Measurements from ENCODE around the gene OR8B3.
A peak's percentile ranks its signal among the peaks of the same experiment; 100 is the strongest.

Gene OR8B3

DNA sequence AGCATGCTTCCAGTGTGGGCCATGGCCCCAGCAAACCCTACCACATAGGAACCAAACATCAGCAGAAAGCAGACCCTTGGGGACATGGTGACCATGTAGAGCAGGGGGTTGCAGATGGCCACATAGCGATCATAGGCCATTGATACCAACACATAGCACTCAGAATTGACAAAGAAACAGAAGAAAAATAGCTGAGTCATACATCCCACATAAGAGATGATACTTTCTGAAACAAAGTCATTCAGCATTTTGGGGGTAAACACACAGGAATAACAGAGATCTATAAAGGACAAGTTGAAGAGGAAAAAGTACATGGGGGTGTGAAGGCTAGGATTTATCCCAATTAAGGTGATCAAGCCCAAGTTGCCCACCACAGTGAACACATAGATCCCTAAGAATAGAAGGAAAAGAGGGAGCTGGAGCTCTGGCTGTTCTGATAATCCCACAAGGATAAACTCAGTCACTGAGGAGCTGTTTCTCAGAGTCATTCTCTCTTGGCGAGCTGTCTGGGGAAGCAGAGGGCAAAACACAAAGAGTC lies 25.6 kb upstream of the OR8B3 start, which contains the start of gene OR8B4 (continued):
- no peak for TF ChIP-seq ZNF548 (tag by site-specific recombination; IDR thresholded peaks at IDR 0.05)
- TF ChIP-seq, protein P1, sequence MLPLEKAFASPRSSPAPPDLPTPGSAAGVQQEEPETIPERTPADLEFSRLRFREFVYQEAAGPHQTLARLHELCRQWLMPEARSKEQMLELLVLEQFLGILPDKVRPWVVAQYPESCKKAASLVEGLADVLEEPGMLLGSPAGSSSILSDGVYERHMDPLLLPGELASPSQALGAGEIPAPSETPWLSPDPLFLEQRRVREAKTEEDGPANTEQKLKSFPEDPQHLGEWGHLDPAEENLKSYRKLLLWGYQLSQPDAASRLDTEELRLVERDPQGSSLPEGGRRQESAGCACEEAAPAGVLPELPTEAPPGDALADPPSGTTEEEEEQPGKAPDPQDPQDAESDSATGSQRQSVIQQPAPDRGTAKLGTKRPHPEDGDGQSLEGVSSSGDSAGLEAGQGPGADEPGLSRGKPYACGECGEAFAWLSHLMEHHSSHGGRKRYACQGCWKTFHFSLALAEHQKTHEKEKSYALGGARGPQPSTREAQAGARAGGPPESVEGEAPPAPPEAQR (tag by site-specific recombination; IDR thresholded peaks at IDR 0.05), result no peak
- TF ChIP-seq, protein P2, sequence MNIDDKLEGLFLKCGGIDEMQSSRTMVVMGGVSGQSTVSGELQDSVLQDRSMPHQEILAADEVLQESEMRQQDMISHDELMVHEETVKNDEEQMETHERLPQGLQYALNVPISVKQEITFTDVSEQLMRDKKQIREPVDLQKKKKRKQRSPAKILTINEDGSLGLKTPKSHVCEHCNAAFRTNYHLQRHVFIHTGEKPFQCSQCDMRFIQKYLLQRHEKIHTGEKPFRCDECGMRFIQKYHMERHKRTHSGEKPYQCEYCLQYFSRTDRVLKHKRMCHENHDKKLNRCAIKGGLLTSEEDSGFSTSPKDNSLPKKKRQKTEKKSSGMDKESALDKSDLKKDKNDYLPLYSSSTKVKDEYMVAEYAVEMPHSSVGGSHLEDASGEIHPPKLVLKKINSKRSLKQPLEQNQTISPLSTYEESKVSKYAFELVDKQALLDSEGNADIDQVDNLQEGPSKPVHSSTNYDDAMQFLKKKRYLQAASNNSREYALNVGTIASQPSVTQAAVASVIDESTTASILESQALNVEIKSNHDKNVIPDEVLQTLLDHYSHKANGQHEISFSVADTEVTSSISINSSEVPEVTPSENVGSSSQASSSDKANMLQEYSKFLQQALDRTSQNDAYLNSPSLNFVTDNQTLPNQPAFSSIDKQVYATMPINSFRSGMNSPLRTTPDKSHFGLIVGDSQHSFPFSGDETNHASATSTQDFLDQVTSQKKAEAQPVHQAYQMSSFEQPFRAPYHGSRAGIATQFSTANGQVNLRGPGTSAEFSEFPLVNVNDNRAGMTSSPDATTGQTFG (tag by site-specific recombination; IDR thresholded peaks at IDR 0.05; ENCODE audit: borderline replicate concordance), result no peak

DNA sequence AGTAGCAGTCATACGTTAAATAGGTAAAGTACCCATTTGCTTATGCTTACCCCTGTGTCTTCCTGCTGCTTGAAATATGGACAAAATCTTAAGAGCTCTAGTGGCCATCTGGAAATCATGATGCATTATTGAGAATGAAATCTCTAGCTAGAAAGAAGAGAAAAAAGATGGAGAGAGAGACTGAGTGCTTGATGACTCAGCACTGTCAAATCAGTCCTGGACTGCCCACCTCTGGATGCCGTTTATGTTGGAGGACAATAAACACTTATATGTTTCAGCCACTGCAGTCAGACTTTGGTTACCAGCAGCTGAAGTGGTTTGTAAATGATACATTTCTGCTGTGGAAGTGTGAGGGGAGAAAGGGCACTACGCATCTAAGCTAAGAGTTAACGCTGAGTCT lies 22.2 kb upstream of the OR8B3 start:
- no peaks in the 10 kb centered on the region for H3K9me3 ChIP-seq (ENCODE audit: control insufficient read depth, insufficient read depth, low read depth, low read length)
- no peak overlapping the region for H3K4me3 ChIP-seq (ENCODE audit: low read depth, low read length)
- CTCF ChIA-PET, result interaction anchor here (0.9 to 1.4 kb wide), 2 partner anchors 19 to 26 kb away, joined by 3 to 6 read pairs; no protein-coding TSS in a partner anchor
- H3K4me1 ChIP-seq (ENCODE audit: control insufficient read depth, insufficient read depth, low read length), result no peaks in the 10 kb centered on the region
- H3K27ac ChIP-seq (ENCODE audit: extremely low read depth, low read depth, low read length), result no peak overlapping the region
- POLR2A ChIA-PET, result no interaction called here
- TF ChIP-seq ZNF571 (tag by site-specific recombination; IDR thresholded peaks at IDR 0.05), result no peak
- TF ChIP-seq SCRT2 (tag by site-specific recombination; IDR thresholded peaks at IDR 0.05), result no peak
- no peak for TF ChIP-seq SP7 (tag by site-specific recombination; IDR thresholded peaks at IDR 0.05)
- no peak for TF ChIP-seq ZNF112 (tag by site-specific recombination; IDR thresholded peaks at IDR 0.05)
- no peak for TF ChIP-seq ZNF701 (tag by site-specific recombination; IDR thresholded peaks at IDR 0.05)
- TF ChIP-seq MYNN (tag by site-specific recombination; IDR thresholded peaks at IDR 0.05; ENCODE audit: borderline replicate concordance), result no peak
- TF ChIP-seq, protein P3, sequence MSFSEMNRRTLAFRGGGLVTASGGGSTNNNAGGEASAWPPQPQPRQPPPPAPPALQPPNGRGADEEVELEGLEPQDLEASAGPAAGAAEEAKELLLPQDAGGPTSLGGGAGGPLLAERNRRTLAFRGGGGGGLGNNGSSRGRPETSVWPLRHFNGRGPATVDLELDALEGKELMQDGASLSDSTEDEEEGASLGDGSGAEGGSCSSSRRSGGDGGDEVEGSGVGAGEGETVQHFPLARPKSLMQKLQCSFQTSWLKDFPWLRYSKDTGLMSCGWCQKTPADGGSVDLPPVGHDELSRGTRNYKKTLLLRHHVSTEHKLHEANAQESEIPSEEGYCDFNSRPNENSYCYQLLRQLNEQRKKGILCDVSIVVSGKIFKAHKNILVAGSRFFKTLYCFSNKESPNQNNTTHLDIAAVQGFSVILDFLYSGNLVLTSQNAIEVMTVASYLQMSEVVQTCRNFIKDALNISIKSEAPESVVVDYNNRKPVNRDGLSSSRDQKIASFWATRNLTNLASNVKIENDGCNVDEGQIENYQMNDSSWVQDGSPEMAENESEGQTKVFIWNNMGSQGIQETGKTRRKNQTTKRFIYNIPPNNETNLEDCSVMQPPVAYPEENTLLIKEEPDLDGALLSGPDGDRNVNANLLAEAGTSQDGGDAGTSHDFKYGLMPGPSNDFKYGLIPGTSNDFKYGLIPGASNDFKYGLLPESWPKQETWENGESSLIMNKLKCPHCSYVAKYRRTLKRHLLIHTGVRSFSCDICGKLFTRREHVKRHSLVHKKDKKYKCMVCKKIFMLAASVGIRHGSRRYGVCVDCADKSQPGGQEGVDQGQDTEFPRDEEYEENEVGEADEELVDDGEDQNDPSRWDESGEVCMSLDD (tag by site-specific recombination; IDR thresholded peaks at IDR 0.05), result no peak
- no peak for TF ChIP-seq ZNF433 (tag by site-specific recombination; IDR thresholded peaks at IDR 0.05; ENCODE audit: low read depth)
- no peak for TF ChIP-seq ZNF426 (tag by site-specific recombination; IDR thresholded peaks at IDR 0.05)
- H3K36me3 ChIP-seq (ENCODE audit: control insufficient read depth in 2 of 2, insufficient read depth in 1 of 2, low read length in 2 of 2), result no peaks in the 10 kb centered on the region

DNA sequence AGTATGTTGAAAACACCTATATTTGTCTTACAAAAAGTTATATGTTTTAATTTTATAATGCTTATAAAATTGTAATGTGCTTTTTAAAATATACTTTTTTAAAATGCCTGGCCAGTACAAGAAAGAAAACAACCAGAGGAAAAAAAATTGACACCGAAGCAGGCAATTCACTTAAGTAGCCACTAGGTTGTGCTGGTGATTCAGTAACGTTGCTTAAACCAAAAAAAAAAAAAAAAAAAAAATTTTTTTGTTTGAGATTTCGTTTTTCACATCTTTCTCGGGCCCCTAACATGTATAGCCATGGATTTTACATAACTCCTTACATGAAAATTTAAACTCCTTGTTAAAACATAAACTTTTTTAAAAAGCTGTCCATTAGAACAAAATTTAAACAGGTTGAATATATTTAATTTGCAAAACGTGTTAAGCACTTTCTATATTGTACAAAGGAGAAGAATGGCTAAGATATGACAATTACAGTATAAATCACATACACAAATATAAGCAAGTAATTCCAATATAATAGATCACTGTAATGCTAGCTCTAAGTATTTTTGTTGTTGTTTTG lies 16.6 kb upstream of the OR8B3 start:
- CTCF ChIA-PET, result interaction anchor here (0.6 to 6.8 kb wide), 24 partner anchors 8 to 388 kb away, joined by 3 to 33 read pairs (median 3); no protein-coding TSS in a partner anchor

More for the DNA sequence above, 16.6 kb upstream of the OR8B3 start:
- POLR2A ChIA-PET, result no interaction called here
- Histone ChIP-seq H3K36me3 (ENCODE audit: control insufficient read depth in 2 of 2, insufficient read depth in 1 of 2, low read length in 2 of 2) (no peaks in the 10 kb centered on the region), H3K9me3 (ENCODE audit: control insufficient read depth, insufficient read depth, low read depth, low read length) (no peaks in the 10 kb centered on the region), H3K4me1 (ENCODE audit: control insufficient read depth, insufficient read depth, low read length) (no peaks in the 10 kb centered on the region), H3K4me3 (ENCODE audit: low read depth, low read length) (no peak overlapping the region), H3K27ac (ENCODE audit: extremely low read depth, low read depth, low read length) (no peak overlapping the region)
- TF ChIP-seq, protein P4, sequence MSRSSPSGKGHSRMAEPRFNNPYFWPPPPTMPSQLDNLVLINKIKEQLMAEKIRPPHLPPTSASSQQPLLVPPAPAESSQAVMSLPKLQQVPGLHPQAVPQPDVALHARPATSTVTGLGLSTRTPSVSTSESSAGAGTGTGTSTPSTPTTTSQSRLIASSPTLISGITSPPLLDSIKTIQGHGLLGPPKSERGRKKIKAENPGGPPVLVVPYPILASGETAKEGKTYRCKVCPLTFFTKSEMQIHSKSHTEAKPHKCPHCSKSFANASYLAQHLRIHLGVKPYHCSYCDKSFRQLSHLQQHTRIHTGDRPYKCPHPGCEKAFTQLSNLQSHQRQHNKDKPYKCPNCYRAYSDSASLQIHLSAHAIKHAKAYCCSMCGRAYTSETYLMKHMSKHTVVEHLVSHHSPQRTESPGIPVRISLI (tag by site-specific recombination; IDR thresholded peaks at IDR 0.05), result peak; percentile 80
- no peak for TF ChIP-seq MEIS1 (CRISPR knock-in tag; IDR thresholded peaks at IDR 0.05; ENCODE audit: borderline replicate concordance)
- TF ChIP-seq ZNF654 (tag by site-specific recombination; IDR thresholded peaks at IDR 0.05; ENCODE audit: low read depth), result peak; percentile 44
- no peak for TF ChIP-seq ZNF530 (tag by site-specific recombination; IDR thresholded peaks at IDR 0.05; ENCODE audit: low read depth)
